ENCODE measurements around the gene TMEM198.

Gene TMEM198

DNA sequence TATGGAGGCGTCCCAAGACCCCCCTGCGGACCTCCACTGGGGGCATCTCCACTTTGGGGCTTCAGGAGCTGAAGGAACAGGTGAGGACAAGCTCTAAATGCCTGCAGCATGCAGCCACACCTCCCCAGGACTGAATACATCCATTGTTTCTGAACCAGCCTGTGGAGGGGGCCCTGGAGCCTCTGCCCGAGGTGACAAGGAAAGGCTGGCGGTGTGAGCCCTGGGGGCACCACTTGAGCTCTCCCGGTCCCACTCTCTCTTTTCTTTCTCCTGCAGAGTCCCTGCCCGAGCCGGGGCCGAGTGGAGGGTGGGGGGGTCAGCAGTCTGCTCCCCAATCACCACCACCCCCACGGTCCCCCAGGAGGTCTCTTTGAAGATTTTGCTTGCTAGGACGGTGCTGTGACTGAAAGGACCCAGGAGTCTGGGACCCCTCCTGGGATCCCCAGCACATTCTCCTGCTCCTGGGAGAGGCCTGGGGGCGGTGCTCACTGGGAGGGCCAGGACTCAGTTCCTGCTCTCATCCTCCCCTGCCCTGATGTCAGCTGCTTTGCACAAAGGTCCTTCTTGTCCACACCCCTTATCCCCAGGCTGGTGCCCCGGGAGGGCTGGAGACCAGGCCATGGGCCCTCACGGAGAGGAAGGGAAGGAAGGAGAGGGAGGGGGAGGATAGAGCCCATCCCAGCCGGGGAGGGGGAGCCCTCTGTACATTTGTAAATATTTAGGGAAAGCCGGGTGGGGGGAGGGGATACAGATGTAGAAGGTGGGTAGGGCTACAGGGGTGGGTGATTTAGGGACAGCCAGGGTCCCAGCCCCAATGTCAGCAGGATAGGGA is 6.0 kb upstream of the TMEM198 start:
- 40% methylated on average over 13 of the region's 15 CpGs for WGBS
- peak overlapping the region; percentile 41 for H3K27ac ChIP-seq (ENCODE audit: low read length, poor library complexity, severe bottlenecking)
- no peak overlapping the region for H2AK5ac ChIP-seq (ENCODE audit: low read length, severe bottlenecking)
- no peaks in the 10 kb centered on the region for H3K9me3 ChIP-seq (ENCODE audit: control insufficient read depth, low read length)
- peaks cover 7 to 9% of the 10 kb centered on the region in 2 experiments for H3K27me3 ChIP-seq (ENCODE audit: control insufficient read depth in 1 of 2, insufficient read depth in 1 of 2, low read length in 2 of 2)
- peak overlapping the region in 1 of 2 experiments; percentile 43 for H3K23ac ChIP-seq (ENCODE audit: low read length in 2 of 2)
- H3K79me1 ChIP-seq (replicated peaks; ENCODE audit: low read length, poor library complexity, severe bottlenecking): peaks cover 29% of the 10 kb centered on the region
- H3K18ac ChIP-seq (ENCODE audit: low read depth in 1 of 2, low read length in 2 of 2): peak overlapping the region; percentile 37 to 63
- H3K4me2 ChIP-seq (ENCODE audit: low read length, poor library complexity, severe bottlenecking): no peak overlapping the region
- H3K14ac ChIP-seq (ENCODE audit: low read length in 2 of 2): peak overlapping the region in 1 of 2 experiments; percentile 15
- H3K4ac ChIP-seq (ENCODE audit: low read depth in 1 of 2, low read length in 2 of 2): peak overlapping the region in 1 of 2 experiments; percentile 31
- H3K4me1 ChIP-seq (ENCODE audit: control insufficient read depth, insufficient read depth, low read depth, low read length): peaks cover 43% of the 10 kb centered on the region
- H3K9ac ChIP-seq (ENCODE audit: low read length): no peak overlapping the region
- H2AFZ ChIP-seq (ENCODE audit: low read depth, low read length): no peak overlapping the region
- H2BK5ac ChIP-seq (ENCODE audit: low read depth, low read length, poor library complexity, severe bottlenecking): no peak overlapping the region
- peak overlapping the region; percentile 31 for H4K8ac ChIP-seq (ENCODE audit: low read length)
- H2BK15ac ChIP-seq (ENCODE audit: low read depth, poor library complexity, severe bottlenecking): no peak overlapping the region
- no peak overlapping the region for H2BK12ac ChIP-seq (ENCODE audit: low read length in 2 of 2)
- peak overlapping the region; percentile 11 for H2BK120ac ChIP-seq (ENCODE audit: low read depth, low read length)
- DNase-seq: peak; percentile 13
- H3K4me3 ChIP-seq (ENCODE audit: insufficient read depth in 1 of 2, low read depth in 1 of 2, low read length in 2 of 2): no peak overlapping the region
- H3K36me3 ChIP-seq (ENCODE audit: control insufficient read depth in 1 of 2, insufficient read depth in 2 of 2, low read depth in 1 of 2, low read length in 2 of 2): peaks cover 35 to 36% of the 10 kb centered on the region in 2 experiments
- H4K91ac ChIP-seq (ENCODE audit: low read length): no peak overlapping the region

DNA sequence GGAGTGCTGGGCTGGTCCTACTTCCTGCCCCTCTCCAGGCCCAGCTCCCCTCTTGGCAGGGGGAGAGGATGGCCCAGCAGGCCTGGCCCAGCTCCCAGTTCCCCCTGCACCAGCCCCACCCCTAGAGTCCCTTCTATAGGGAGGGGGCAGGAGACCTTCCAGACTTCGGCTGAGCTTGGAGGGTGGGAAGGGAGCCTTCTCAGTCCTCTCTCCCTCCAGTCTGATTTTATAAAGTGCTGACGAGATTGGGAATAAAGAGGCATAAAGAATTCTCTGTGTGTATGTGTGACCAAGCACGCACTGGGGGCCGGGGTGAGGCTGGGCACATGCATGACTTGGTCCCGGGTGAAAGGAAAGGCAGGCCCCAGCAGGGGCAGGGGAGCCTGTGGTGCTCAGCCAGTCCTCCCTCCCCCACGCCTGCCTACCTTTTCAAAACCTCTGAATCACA is 5.3 kb upstream of the TMEM198 start:
- no peaks in the 10 kb centered on the region for H3K9me3 ChIP-seq (ENCODE audit: control insufficient read depth, low read length)
- H3K36me3 ChIP-seq (ENCODE audit: control insufficient read depth in 1 of 2, insufficient read depth in 2 of 2, low read depth in 1 of 2, low read length in 2 of 2): peaks cover 35 to 36% of the 10 kb centered on the region in 2 experiments
- no peak overlapping the region for H3K9ac ChIP-seq (ENCODE audit: low read length)
- H3K4ac ChIP-seq (ENCODE audit: low read depth in 1 of 2, low read length in 2 of 2): peak overlapping the region in 1 of 2 experiments; percentile 15
- H2BK15ac ChIP-seq (ENCODE audit: low read depth, poor library complexity, severe bottlenecking): no peak overlapping the region
- no peak overlapping the region for H2BK5ac ChIP-seq (ENCODE audit: low read depth, low read length, poor library complexity, severe bottlenecking)
- H2BK120ac ChIP-seq (ENCODE audit: low read depth, low read length): peak overlapping the region; percentile 11
- H3K23ac ChIP-seq (ENCODE audit: low read length in 2 of 2): no peak overlapping the region
- H2BK12ac ChIP-seq (ENCODE audit: low read length in 2 of 2): no peak overlapping the region
- H3K4me1 ChIP-seq (ENCODE audit: control insufficient read depth, insufficient read depth, low read depth, low read length): peaks cover 43% of the 10 kb centered on the region
- peak overlapping the region in 1 of 2 experiments; percentile 63 for H3K18ac ChIP-seq (ENCODE audit: low read depth in 1 of 2, low read length in 2 of 2)
- WGBS: 71% methylated on average over 5 of the region's 6 CpGs
- H2AFZ ChIP-seq (ENCODE audit: low read depth, low read length): no peak overlapping the region
- H4K91ac ChIP-seq (ENCODE audit: low read length): peak overlapping the region; percentile 32
- DNase-seq: no peak
- peak overlapping the region in 1 of 2 experiments; percentile 15 for H3K14ac ChIP-seq (ENCODE audit: low read length in 2 of 2)
- peaks cover 29% of the 10 kb centered on the region for H3K79me1 ChIP-seq (replicated peaks; ENCODE audit: low read length, poor library complexity, severe bottlenecking)
- H3K4me2 ChIP-seq (ENCODE audit: low read length, poor library complexity, severe bottlenecking): peak overlapping the region; percentile 43
- no peak overlapping the region for H2AK5ac ChIP-seq (ENCODE audit: low read length, severe bottlenecking)
- peaks cover under 1 to 3% of the 10 kb centered on the region in 2 experiments for H3K27me3 ChIP-seq (ENCODE audit: control insufficient read depth in 1 of 2, insufficient read depth in 1 of 2, low read length in 2 of 2)
- peak overlapping the region; percentile 41 for H3K27ac ChIP-seq (ENCODE audit: low read length, poor library complexity, severe bottlenecking)
- peak overlapping the region; percentile 3 for H4K8ac ChIP-seq (ENCODE audit: low read length)
- H3K4me3 ChIP-seq (ENCODE audit: insufficient read depth in 1 of 2, low read depth in 1 of 2, low read length in 2 of 2): no peak overlapping the region

DNA sequence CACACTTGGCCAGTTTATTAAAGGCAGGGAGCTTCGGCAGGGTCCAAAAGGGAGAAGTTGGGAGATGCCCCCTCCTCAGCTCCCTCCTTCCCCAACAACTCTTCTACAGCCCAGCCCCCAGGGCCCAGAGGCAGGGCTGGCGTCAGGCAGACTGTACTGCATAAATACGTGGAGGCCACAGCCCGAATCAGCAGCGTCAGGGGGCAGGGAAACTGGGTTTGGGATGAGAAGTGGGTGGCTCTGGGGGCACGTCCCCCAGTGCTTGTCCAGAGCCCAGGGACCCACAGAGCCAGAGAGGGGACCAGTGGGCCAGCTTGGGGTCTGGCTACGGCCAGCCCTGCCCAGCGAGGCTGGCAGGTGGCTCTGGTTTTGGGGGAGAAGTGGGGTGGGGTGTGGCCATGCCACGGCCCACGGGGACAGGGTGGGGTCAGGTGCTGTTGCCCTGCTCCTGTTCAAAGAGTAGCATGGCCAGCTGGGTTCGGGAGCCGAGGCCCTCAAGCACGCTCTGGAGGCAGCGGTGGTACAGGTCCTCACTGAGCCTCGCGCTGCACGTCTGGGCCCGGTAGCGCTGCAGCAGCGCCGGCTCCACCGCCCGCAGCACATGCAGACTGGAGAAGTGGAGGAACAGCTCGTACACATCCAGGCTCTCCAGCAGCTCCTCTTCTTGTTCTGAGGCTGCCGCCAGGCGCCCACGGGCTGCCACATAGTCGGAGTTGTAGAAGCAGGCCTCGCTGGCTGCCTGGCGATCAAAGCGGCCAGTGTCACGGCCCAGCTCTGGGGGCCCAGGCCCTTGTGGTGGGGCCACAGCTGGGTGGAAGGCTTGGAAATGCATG is 4.7 kb upstream of the TMEM198 start:
- H3K27me3 ChIP-seq (ENCODE audit: control insufficient read depth in 1 of 2, insufficient read depth in 1 of 2, low read length in 2 of 2): no peaks in the 10 kb centered on the region
- peak overlapping the region; percentile 45 for H2AK5ac ChIP-seq (ENCODE audit: low read length, severe bottlenecking)
- no peak overlapping the region for H2BK15ac ChIP-seq (ENCODE audit: low read depth, poor library complexity, severe bottlenecking)
- no peak overlapping the region for H3K4me3 ChIP-seq (ENCODE audit: insufficient read depth in 1 of 2, low read depth in 1 of 2, low read length in 2 of 2)
- H2AFZ ChIP-seq (ENCODE audit: low read depth, low read length): no peak overlapping the region
- peak overlapping the region; percentile 33 for H3K27ac ChIP-seq (ENCODE audit: low read length, poor library complexity, severe bottlenecking)
- H3K18ac ChIP-seq (ENCODE audit: low read depth in 1 of 2, low read length in 2 of 2): no peak overlapping the region
- peaks cover 45% of the 10 kb centered on the region for H3K4me1 ChIP-seq (ENCODE audit: control insufficient read depth, insufficient read depth, low read depth, low read length)
- peak overlapping the region; percentile 43 for H3K4me2 ChIP-seq (ENCODE audit: low read length, poor library complexity, severe bottlenecking)
- 93% methylated on average over 32 of the region's 32 CpGs for WGBS
- peak overlapping the region in 1 of 2 experiments; percentile 15 for H3K4ac ChIP-seq (ENCODE audit: low read depth in 1 of 2, low read length in 2 of 2)
- DNase-seq: no peak
- H3K79me1 ChIP-seq (replicated peaks; ENCODE audit: low read length, poor library complexity, severe bottlenecking): peaks cover 29% of the 10 kb centered on the region
- no peak overlapping the region for H2BK120ac ChIP-seq (ENCODE audit: low read depth, low read length)
- H2BK12ac ChIP-seq (ENCODE audit: low read length in 2 of 2): no peak overlapping the region
- peak overlapping the region; percentile 32 for H4K91ac ChIP-seq (ENCODE audit: low read length)
- no peak overlapping the region for H3K14ac ChIP-seq (ENCODE audit: low read length in 2 of 2)
- peaks cover 35 to 36% of the 10 kb centered on the region in 2 experiments for H3K36me3 ChIP-seq (ENCODE audit: control insufficient read depth in 1 of 2, insufficient read depth in 2 of 2, low read depth in 1 of 2, low read length in 2 of 2)
- peak overlapping the region; percentile 39 for H4K8ac ChIP-seq (ENCODE audit: low read length)
- no peak overlapping the region for H2BK5ac ChIP-seq (ENCODE audit: low read depth, low read length, poor library complexity, severe bottlenecking)
- no peak overlapping the region for H3K23ac ChIP-seq (ENCODE audit: low read length in 2 of 2)
- H3K9me3 ChIP-seq (ENCODE audit: control insufficient read depth, low read length): no peaks in the 10 kb centered on the region
- H3K9ac ChIP-seq (ENCODE audit: low read length): no peak overlapping the region

Measured in mesenchymal stem cell (in vitro differentiated cells and primary cell).